Stimulated activated CD8-positive, alpha-beta memory T cell treated with anti-CD3 and anti-CD28 coated beads, Interleukin-4, amount 100 ng/mL, for 4 hours (primary cell): ENCODE data around the gene TKFC.

Experiments
- DNase-seq, 2 donors: peaks; one replicate each; pipeline ENCODE4 v3.0.0-alpha.2; 2020; ENCODE audit warnings: low read depth in 2 of 2, low spot score in 1 of 2

Gene TKFC, protein sequence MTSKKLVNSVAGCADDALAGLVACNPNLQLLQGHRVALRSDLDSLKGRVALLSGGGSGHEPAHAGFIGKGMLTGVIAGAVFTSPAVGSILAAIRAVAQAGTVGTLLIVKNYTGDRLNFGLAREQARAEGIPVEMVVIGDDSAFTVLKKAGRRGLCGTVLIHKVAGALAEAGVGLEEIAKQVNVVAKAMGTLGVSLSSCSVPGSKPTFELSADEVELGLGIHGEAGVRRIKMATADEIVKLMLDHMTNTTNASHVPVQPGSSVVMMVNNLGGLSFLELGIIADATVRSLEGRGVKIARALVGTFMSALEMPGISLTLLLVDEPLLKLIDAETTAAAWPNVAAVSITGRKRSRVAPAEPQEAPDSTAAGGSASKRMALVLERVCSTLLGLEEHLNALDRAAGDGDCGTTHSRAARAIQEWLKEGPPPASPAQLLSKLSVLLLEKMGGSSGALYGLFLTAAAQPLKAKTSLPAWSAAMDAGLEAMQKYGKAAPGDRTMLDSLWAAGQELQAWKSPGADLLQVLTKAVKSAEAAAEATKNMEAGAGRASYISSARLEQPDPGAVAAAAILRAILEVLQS

DNA sequence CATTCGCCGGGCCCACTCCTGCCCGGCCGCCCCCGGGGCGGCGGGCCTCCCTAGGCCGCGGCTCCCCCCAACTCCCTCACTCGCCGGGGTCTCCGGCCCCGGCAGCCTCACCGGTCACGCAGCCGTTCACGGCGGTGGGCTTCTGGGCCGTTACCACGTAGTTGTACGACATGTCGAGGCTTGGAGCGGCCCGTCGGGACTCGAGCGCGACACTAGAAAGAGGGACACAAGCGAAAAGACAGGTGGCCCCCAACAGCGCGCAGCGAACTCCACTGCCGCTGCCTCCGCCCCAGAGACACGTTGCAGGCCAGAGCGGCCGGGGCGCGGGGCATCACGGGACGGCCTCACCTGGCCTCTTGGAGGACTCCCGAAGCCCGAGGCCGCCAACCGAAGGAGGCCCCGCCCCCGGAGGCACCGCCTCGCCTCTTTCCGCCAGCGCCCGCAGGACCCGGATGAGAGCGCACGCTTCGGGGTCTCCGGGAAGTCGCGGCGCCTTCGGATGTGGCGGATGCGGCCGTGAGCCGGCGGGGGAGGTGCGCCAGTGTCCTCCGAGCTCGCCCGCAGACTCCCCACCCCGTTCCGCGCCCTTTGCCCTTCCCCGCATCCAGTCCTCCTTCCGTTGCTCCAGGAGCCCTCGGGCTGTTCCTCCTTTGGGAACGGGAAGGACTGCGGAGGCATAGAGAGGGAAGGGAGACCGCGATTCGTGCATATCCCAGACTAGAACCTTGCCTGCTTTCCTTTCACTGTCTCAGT is at the start of gene TKFC, which contains the start of gene DDB1:
TKFC (plus strand) TSS at position 432 of the 753 bp plus-strand sequence. CDS start 1,501 bp downstream, outside the sequence.
DDB1 (minus strand) TSS at position 309 of the 753 bp plus-strand sequence; CDS start at position 172, 137 bp downstream.
- peak; percentile 90 to 97 for DNase-seq

DNA sequence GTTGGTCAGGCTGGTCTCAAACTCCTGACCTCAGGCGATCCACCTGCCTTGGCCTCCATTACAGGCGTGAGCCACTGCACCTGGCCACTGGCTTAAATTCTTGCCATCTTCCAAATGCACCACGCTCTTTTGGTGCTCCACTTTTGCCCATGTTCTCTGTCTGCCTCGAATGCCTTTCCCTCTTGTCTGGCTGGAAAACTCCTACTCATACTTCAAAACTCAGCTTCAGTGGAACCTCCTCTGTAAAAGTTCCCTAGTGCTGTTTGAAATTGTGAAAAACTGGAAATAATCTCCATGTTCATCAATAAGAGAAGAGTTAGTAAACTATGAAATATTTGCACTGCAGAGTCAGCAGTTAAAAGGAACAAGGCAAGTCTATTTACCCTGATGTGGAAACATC is 49.4 kb upstream of the TKFC start:
- DNase-seq: no peak

DNA sequence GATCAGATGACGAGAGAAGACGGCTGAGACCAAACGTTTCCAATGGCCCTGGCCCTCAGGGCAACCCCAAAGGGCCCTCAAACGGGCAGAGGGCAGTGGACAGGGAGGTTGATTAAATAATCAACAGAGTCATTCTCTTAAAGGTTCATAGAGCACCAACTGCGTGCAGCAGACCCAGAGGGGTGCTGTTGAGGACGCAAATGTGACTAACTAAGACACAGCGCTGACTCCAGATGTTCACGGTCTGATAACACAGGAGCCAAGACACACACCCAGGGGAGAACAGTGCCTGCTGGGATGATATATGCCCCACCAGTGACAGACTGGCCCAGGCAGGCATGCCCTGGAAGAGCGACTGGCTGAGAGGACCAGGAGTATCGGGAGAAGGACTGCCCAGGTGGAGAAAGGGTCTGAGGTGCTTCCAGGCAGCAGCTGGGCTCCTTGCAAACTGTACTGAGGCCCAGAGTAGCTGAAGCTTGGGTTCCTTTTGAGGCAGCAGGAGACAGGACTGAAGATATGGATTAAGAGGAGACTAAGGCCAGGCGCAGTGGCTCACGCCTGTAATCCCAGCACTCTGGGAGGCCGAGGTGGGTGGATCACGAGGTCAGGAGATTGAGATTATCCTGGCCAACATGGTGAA is 45.6 kb upstream of the TKFC start:
- no peak for DNase-seq

DNA sequence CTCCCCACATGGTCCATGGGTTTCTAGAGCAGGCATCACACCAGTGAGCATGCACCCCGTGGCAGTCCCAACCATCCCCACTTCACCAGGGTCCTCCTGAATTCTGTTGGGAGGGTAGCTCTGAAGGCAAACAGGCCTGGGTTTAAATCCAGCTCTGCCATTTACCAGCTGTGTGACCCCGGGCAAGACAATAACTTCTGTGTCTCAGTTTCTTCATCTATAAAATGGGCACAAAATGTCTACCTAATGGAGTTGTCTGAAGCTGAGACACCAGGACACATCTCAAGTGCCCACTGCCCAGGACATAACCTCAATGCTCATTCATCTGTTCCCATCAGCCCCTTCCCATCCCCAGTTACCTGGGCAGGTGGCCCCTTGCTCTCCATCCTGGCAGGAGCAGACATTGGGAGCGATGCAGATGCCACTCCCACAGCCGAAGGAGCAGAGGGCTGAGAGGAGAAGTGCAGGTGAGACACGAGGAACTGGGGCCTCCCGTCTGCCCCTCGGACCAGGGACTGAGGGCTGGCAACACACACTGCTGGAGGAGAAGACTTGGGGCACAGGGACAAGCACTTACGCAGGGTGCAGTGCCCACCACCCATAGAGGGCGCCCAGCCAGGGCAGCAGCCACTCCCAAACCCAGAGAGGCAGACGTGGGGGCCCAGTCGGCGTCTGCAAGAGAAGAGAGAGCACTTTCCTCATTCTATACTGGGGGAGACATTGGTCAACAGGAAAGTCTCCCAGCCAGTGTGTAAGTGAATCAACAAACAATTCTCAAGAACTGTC is 41.9 kb upstream of the TKFC start:
- DNase-seq: no peak

DNA sequence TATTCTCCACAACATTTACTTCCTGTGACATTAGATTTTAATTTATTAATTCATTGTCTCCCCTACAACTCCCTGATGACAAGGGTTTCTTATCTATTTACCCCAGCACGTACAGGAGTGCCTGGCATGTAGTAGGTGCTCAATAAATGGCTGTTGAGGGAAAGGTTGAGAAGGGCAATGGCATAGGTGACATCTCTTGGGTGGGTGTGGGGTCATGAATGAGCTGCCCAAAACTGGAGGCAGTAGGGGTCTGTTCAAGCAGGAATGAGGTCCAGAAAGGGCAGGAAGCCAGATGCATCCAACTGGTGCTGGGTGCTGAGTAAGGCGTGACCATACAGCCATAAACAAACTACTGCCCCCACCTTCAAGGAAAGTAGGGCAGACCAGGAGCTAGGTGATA is 40.7 kb upstream of the TKFC start:
- DNase-seq: no peak

DNA sequence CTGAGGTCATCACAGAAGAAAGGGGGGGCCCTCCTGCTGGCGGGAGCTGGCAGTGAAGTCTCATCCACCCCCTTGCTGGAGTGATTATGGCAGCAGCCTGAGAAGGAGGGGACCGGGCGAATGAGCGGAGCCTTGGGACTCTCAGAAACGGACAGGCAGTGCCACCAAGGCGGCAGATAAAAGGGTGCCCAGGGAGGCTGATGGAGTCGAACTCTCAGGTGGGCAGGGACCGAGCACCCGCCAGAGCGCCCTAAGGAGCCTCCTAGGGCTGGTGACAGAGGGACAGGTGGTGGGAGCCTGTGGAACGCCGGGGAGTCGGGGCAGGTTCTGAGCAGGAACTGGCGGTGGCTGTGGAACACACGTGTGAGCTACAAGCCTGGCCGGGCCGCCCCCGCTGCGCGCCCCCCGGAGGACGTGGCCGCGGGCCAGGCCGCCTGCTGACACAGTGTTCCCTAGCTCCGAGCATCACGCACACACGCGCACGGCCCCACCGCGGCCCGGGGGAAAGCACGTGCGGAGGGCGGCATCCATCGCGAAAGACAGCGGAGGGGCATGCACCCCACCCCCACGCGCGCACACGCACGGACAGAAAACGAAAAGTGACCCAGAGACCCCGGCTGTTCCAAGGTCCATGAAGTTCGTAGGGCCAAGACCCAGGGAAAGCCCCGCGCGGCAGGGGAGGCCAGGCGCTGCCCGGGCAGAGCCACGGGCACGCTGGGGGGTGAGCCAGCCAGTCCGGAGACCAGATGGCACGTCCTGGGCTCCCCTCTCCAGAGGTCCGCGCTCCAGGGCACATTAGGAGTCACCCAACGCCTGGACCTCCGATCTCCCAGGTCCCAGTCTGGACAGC is 38.9 kb upstream of the TKFC start:
- DNase-seq: peak; percentile 19 to 44

DNA sequence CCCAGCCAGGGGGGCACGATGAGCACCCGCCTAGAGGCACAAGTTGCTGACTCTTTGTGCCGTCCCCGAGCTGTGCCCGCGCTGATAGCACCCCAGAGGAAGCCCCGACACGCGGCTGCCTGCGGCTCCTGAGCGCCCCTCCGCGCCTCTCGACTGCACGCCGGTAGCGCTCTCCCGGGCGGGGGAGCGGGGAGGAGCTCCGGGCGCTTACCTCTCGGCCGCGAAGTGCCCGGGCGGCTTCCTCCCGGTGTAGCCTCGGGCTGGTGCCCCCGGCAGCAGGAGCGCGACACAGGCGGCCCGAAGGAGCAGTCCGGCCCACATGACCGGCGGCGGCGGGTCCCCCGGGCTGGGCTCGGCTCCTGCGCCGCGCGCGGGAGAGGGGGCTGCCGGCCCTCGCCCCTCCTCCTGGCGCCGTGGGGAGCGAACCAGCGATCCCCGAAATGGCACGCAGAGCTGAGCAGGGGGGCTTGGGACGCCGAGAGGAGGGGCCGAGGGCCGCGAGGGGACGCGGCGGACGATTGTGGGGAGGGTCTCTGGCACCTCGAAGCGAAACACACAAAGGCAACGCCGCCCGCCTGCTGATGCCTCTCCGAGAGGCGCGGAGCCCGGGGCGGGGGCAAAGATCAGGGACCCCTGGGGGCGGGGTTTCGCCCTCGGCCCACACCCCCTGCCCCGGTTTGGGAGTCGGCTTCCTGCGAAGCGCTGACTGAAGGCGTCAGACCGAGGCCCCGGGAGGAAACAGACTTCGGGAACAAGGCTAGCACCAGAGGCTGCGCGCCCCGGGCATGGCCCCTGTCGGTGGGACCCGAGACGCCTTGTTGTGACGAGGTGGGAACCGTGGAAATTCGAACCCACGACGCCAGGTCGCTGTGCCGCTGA is 38.1 kb upstream of the TKFC start, which contains the start of gene VWCE:
VWCE (minus strand) TSS at position 600 of the 879 bp plus-strand sequence; CDS start at position 321, 279 bp downstream.
- DNase-seq: peak; percentile 40 to 45

DNA sequence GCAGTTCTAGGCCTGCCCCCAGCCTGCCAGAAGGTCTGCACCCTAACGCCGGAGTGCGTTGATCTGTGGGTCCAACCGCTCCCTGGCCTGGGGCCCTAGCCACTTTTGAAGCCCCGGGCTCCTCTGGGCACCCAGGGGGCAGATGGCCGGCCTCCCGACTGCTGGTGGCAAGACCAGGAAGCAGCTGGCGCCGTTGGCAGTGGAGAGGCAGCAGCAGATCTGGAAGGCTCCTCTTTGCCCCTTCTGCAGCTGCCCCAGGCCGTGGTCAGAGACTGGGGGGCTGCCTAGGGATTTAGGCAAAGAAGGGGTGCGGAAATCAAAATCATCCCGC is 37.5 kb upstream of the TKFC start:
- DNase-seq: no peak

DNA sequence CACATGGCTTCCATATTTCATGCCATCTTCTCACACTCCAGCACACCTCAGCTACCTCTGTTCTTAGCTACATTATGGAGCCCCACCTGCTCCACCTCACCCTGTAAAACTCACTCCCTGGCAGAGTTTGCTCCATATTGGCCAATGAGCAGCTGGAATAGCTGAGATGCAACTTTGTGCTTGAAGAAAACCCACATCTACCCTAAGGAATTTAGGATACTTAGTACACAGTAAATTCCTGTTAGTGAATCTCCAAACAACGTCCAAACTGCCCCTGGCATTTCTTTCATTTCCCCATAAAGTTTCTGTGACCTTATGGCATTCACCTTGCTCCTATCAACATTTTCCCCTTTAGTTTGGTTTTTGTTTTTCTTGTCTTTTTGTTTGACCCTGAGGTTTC is 35.7 kb upstream of the TKFC start:
- no peak for DNase-seq

DNA sequence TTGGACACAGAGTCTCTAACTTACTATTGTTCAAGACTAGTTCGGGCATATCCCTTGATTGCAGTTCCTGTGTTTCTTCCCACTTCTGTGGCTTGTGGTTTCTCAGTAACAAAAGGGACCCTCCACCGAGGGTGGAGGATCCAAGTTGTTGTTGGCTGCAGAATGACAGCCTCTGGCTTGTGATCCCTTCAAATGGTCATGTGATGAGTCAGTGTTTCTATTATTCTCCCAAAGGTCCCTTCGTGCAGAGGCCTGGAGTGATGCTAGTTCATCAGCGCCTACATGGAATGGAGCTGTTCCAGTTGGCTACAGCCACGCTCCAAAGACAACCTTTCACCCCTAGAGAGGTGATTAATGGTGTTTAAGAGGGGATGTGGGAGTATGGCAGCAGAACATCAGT is 35.3 kb upstream of the TKFC start:
- no peak for DNase-seq

DNA sequence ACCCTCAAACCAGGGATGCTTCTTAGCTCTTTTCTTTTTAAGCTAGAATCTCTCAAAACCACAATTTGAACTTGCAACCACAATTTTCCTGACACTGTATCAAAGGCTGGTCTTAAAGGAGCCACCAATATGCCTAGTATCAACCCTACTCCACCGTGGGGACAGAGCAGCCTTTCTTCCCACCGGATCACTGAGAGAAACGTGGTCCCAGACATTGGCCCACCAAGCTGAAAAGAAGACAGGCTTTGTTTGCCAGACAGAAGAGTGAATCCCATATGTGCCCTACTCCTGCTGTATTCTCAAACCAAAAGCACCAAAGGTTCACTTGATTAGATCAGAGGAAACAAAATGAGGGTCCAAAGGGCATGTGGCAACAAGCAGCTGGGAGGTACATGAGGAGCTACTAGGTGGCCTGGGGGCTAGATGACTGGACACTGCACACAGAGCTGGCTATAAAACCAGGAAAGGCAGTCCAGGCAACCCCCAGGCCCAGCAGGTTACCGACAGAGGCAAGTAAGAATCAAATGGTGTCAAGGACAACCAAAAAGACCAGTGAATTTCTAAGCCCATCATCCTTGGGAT is 34.3 kb upstream of the TKFC start:
- DNase-seq: no peak

DNA sequence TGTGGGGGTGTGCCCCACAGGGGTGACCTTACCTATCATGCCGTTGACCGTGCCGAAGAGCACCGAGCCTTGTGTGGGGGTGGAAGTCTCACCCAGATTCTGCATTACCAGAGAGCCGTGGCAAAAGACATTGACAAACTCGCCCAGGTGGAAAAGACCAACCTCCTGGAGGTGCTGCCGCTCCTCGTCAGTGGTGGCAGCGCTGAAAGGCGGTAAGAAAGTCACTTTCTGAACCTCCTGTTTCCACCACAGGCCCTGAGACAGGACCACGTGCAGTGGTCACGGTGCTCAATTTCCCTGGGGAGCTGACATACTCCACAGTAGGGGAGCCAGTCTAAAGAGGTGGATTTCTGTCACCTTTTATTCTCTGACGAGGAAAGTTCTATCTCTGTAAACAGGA is 30.5 kb upstream of the TKFC start:
- DNase-seq: no peak

DNA sequence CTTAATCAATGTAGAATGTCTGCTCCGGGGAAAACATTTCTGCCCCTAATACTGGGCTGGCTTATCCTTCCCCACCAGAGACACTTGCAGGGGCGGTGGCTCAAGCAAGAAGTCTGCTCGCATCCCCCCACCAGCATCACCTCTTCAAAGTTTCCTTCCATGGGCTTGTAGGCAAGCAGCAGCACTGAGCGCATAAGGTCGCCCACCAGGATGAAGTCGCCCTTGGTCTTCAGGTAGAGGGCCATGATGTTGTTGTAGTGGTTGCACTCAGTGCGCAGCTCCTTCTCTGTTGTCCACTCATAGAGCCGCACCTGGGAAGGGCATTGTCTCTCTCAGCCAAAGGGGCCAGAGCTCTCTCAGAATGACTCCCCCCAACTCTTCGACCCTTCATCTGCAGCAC is 29.3 kb upstream of the TKFC start:
- no peak for DNase-seq

DNA sequence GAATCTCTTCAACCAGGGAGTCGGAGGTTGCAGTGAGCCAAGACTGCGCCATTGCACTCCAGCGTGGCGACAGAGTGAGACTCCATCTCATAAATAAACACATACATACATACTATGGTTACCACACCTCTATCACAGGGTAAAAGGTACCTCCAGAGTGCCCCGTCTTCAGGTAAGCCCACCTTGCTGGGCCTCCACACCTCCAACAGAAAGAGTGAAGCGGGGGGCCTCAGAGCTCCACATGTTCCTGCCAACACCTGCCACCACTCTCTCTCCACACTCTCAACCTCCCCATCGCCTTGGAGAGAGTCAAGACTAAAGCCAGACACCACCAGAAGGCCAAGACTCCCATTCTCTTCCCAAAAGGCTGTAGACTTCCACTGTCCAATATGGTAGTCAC is 27.6 kb upstream of the TKFC start:
- no peak for DNase-seq

DNA sequence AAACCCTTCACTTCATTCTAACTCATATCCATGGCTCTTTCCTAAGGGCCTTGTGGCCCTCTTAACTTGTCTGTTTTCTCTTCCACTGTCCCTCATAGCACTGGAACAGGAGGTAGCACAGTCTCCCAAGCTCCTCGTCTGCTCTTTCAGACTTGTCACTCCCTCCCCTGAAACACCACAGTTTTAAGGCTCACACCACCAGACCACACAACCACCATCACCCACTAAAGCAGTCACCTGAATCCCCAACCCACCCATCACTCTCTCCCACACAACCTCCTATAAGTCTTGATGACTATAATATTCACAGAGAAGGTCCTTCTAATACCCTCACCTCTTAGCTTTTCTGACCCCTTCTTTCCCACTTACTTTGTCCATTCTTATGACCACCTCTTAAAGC is 26.8 kb upstream of the TKFC start:
- no peak for DNase-seq

DNA sequence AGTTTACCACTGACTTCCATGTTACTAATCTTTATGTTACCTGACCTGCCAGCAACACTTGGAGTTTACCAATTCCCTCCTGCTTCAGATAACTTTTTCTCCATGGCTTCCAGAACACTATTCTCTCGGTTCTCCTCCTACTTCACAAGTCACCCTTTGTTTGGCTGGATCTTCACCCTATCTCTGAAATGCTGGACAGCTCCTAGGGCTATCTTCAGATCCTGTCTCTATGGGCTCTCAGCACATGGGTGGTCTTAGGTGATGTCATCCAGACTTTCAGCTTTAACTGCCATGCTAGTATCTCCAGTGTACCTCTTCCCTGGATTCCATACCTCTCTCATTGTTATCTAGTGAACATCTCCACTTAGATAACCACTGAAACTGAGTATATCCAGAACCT is 25.7 kb upstream of the TKFC start:
- DNase-seq: no peak

DNA sequence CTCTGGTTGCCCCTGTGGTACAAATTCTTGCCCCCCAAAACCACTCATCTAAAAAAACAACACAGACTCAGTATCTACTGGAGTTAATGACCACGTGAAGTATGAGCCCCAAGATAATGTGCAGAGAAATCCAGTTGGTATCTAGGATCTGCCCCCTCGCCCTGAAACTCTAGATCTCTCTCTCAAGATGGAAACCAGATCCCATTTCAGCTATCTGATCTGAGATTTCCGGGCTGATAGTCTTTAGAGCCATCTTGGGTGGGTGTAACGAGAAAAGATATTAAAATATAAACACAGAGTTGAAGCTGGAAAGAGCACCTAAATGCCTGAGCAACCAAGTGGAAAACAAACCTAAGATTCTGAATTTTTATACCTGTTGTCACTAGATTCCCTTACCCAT is 23.9 kb upstream of the TKFC start:
- DNase-seq: no peak

DNA sequence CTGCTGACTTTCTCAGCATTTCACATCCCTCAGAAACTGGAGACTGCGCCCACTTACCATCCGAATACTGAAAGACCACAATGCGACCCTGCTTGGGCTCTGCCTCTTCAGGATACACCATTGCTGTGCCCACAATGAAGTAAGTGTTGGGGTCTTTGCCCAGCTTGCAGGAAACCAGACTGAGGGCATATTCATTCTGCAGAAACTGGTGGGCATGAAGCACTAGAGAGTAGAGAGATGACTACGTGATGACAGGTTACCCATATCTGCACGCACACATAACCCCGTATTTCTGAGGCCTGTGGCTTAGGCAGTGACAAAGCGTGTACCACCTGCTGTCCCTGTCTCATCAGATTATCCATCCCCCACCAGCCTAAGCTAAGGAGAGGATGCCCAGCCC is 23.3 kb upstream of the TKFC start:
- DNase-seq: no peak

DNA sequence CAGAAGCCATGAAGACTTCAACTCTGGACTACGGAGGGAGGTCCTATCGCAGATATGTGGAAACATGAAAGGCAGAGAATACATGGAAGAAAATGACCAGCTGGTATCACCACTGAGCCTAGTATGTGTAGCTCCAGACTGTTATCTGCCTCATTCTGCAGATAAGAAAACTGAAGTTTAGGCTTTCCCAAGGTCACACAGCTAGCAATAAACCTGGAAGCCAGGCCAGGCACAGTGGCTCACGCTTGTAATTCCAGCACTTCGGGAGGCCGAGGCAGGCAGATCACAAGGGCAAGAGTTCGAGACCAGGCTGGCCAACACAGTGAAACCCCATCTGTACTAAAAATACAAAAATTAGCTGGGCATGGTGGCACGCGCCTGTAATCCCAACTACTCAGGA is 22.3 kb upstream of the TKFC start:
- DNase-seq: no peak
